Type B pancreatic cell (in vitro differentiated cells): ENCODE measurements around the gene MFSD6. TPM values are rescaled to one million over a fixed set of nuclear protein-coding genes. Genes with fewer than 3 reads are reported as not detected.

Source experiments
- DNase-seq: peaks from one replicate; pipeline ENCODE4 v3.0.0; 2021; ENCODE audit warnings: mixed read lengths; ENCODE audit not compliant: unreplicated experiment; ENCODE audit errors: extremely low spot score
- H3K27ac Mint-ChIP-seq: 2 replicates; pipeline ENCODE4 v1.8.0; 2021; ENCODE audit warnings: mild to moderate bottlenecking, mixed read lengths
- H3K27me3 Mint-ChIP-seq: 2 replicates; pipeline ENCODE4 v1.8.0; 2021; ENCODE audit warnings: mixed read lengths
- H3K36me3 Mint-ChIP-seq: 2 replicates; pipeline ENCODE4 v1.8.0; 2021; ENCODE audit warnings: mixed read lengths
- H3K4me1 Mint-ChIP-seq: one replicate; pipeline ENCODE4 v1.8.0; 2021; ENCODE audit warnings: mixed read lengths; ENCODE audit not compliant: unreplicated experiment
- H3K4me3 Mint-ChIP-seq: 2 replicates; pipeline ENCODE4 v1.8.0; 2021; ENCODE audit warnings: mild to moderate bottlenecking, mixed read lengths
- H3K9me3 Mint-ChIP-seq: 2 replicates; pipeline ENCODE4 v1.8.0; 2021; ENCODE audit warnings: mixed read lengths
- CTCF ChIP-seq: fragments of 200-600 bp; sonication (generic); conservative IDR thresholded peaks from 2 replicates; pipeline ENCODE4 v1.5.0; 2021; ENCODE audit warnings: antibody characterized with exemption, mild to moderate bottlenecking
- total RNA-seq: library from RNA; stranded (reverse); gene quantifications from 2 replicates; pipeline ENCODE4 v1.2.1, GENCODE V29; 2021; ENCODE audit warnings: low replicate concordance

MFSD6 gene
- total RNA-seq, 1 donor from 2014 or later, result 15.2 TPM

DNA sequence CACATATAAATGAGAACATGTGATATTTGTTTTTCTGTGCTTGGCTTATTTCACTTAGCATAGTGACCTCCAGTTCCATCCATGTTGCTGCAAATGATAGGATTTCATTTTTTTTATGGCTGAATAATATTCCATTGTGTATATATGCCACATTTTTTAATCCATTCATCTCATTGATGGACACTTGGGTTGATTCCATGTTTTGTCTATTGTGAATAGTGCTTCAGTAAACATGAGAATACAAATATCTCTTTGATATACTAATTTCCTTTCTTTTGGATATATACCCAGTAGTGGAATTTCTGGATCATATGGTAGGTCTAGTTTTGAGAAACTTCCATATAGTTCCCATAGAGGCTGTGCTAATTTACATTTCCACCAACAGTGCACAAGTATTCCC lies 130.0 kb downstream of the MFSD6 start:
- Mint-ChIP-seq H3K36me3 (peaks cover 16% of the 10 kb centered on the region), H3K4me3 (no peak overlapping the region), H3K27me3 (no peaks in the 10 kb centered on the region), H3K9me3 (peaks cover 18% of the 10 kb centered on the region), H3K4me1 (peaks cover 8% of the 10 kb centered on the region), H3K27ac (no peak overlapping the region)
- no peak for TF ChIP-seq CTCF
- no peak for DNase-seq

GRCh38 chr2:190540048-190540447 lies 131.9 kb downstream of the MFSD6 start:
- H3K36me3 Mint-ChIP-seq, result peaks cover 16% of the 10 kb centered on the region
- peaks cover 9% of the 10 kb centered on the region for H3K4me1 Mint-ChIP-seq
- peaks cover 18% of the 10 kb centered on the region for H3K9me3 Mint-ChIP-seq
- H3K4me3 Mint-ChIP-seq, result no peak overlapping the region
- no peak for TF ChIP-seq CTCF
- no peaks in the 10 kb centered on the region for H3K27me3 Mint-ChIP-seq
- no peak for DNase-seq
- no peak overlapping the region for H3K27ac Mint-ChIP-seq

DNA sequence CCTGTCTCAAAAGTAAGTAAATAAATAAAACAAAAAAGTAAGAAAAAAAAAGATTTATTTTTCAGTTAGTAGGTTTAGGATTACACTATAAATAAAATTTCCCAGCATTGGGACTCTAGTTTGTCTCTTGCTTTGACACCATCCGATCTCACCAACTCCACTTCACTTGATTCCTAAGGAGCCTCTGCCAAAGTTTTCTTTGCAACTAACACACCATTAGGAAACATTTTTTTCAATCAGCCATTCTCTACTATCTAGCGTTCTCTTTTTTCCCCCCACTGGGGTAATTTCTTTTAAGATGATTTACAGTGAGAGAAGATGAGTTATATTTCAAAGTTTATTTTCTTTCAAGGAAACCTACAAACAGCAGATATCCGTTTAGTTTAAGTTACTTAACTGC lies 136.9 kb downstream of the MFSD6 start:
- H3K4me3 Mint-ChIP-seq, result no peak overlapping the region
- H3K9me3 Mint-ChIP-seq, result peaks cover 5% of the 10 kb centered on the region
- H3K27ac Mint-ChIP-seq, result no peak overlapping the region
- no peak for TF ChIP-seq CTCF
- H3K27me3 Mint-ChIP-seq, result no peaks in the 10 kb centered on the region
- no peak for DNase-seq
- peaks cover 3% of the 10 kb centered on the region for H3K36me3 Mint-ChIP-seq
- H3K4me1 Mint-ChIP-seq, result peaks cover 4% of the 10 kb centered on the region

GRCh38 chr2:190545555-190546385 lies 137.6 kb downstream of the MFSD6 start:
- TF ChIP-seq CTCF, result no peak
- H3K4me1 Mint-ChIP-seq, result peaks cover 4% of the 10 kb centered on the region
- no peaks in the 10 kb centered on the region for H3K27me3 Mint-ChIP-seq
- peaks cover 3% of the 10 kb centered on the region for H3K36me3 Mint-ChIP-seq
- H3K27ac Mint-ChIP-seq, result no peak overlapping the region
- no peak overlapping the region for H3K4me3 Mint-ChIP-seq
- no peak for DNase-seq
- H3K9me3 Mint-ChIP-seq, result peaks cover 4% of the 10 kb centered on the region

- Mint-ChIP-seq H3K27ac (no peak overlapping the region), H3K4me3 (no peak overlapping the region), H3K4me1 (peaks cover 4% of the 10 kb centered on the region), H3K36me3 (peaks cover 3% of the 10 kb centered on the region), H3K27me3 (no peaks in the 10 kb centered on the region), H3K9me3 (peaks cover 3% of the 10 kb centered on the region)
- no peak for TF ChIP-seq CTCF
- DNase-seq, result no peak
These were observed 138.6 kb downstream of the MFSD6 start for GRCh38 chr2:190546734-190547133.
